ENCODE data around the gene IFNA14. TPM values are rescaled to one million over a fixed set of nuclear protein-coding genes. Genes with fewer than 3 reads are reported as not detected.

IFNA14 gene
- total RNA-seq, result not detected
- polyA plus RNA-seq, result not detected

GRCh38 chr9:21239911-21240310, at the start of gene IFNA14:
TSS of gene IFNA14 (minus strand) at chr9:21240005. CDS start at chr9:21239935, 70 bp downstream.
- no peak for TF ChIP-seq CTCF (IDR thresholded peaks at IDR 0.05)
- FAIRE-seq (no peak), ATAC-seq (no peak), DNase-seq (no peak)
- no peak within 1 kb of the TSS for H3K4me3 ChIP-seq
- intact Hi-C loops (cut with DNase I), result no loop called here
- H3K27me3 ChIP-seq, result no peaks in the 10 kb centered on the region
- no peaks in the 10 kb centered on the region for H3K4me1 ChIP-seq
- WGBS, 2 donors, result 39 to 59% methylated on average over 2 of the region's 2 CpGs
- no peaks in the 10 kb centered on the region for H3K36me3 ChIP-seq
- H3K27ac ChIP-seq, result no peak within 1 kb of the TSS
- no peaks in the 10 kb centered on the region for H3K9me3 ChIP-seq

GRCh38 chr9:21287280-21287679, 47.5 kb upstream of the IFNA14 start:
- no peak for TF ChIP-seq CTCF (IDR thresholded peaks at IDR 0.05)
- no peak for FAIRE-seq
- intact Hi-C loops (cut with DNase I), result no loop called here

GRCh38 chr9:21286659-21287058, 46.9 kb upstream of the IFNA14 start:
- intact Hi-C loops (cut with DNase I), result no loop called here
- no peaks in the 10 kb centered on the region for H3K36me3 ChIP-seq
- no peaks in the 10 kb centered on the region for H3K9me3 ChIP-seq
- no peak for DNase-seq
- no peak for TF ChIP-seq CTCF (IDR thresholded peaks at IDR 0.05)
- no peaks in the 10 kb centered on the region for H3K4me1 ChIP-seq
- H3K27ac ChIP-seq, result no peak overlapping the region
- 59 to 71% methylated on average over 5 of the region's 5 CpGs for WGBS, 2 donors
- peaks cover 0 to 5% (median 0%) of the 10 kb centered on the region in 4 donors for H3K27me3 ChIP-seq
- no peak overlapping the region for H3K4me3 ChIP-seq
- no peak for ATAC-seq
- FAIRE-seq, result no peak

More at GRCh38 chr9:21287280-21287679, 47.5 kb upstream of the IFNA14 start:
- no peaks in the 10 kb centered on the region for H3K4me1 ChIP-seq
- no peak overlapping the region for H3K27ac ChIP-seq
- no peak for DNase-seq
- H3K36me3 ChIP-seq, result no peaks in the 10 kb centered on the region
- no peak for ATAC-seq
- H3K27me3 ChIP-seq, result peaks cover 0 to 9% (median 0%) of the 10 kb centered on the region in 4 donors
- WGBS, 2 donors, result 51 to 57% methylated on average over 3 of the region's 3 CpGs
- H3K4me3 ChIP-seq, result no peak overlapping the region
- no peaks in the 10 kb centered on the region for H3K9me3 ChIP-seq

GRCh38 chr9:21286099-21286498, 46.3 kb upstream of the IFNA14 start:
- no peak for FAIRE-seq
- no peak for ATAC-seq

More at GRCh38 chr9:21286099-21286498, 46.3 kb upstream of the IFNA14 start:
- Histone ChIP-seq H3K4me3 (no peak overlapping the region), H3K27me3 (peaks cover 0 to 4% (median 0%) of the 10 kb centered on the region in 4 donors), H3K27ac (no peak overlapping the region), H3K9me3 (no peaks in the 10 kb centered on the region), H3K4me1 (no peaks in the 10 kb centered on the region), H3K36me3 (no peaks in the 10 kb centered on the region)
- intact Hi-C loops (cut with DNase I), result no loop called here
- TF ChIP-seq CTCF (IDR thresholded peaks at IDR 0.05), result no peak
- WGBS, 2 donors, result 69 to 82% methylated on average over 5 of the region's 5 CpGs
- no peak for DNase-seq
